Osteoblast (primary cell): ENCODE measurements around the gene ATP2B2. TPM values are rescaled to one million over a fixed set of nuclear protein-coding genes. Genes with fewer than 3 reads are reported as not detected.

ENCODE experiments used
- DNase-seq: peaks from one replicate; pipeline ENCODE4 v3.0.0; 2011; ENCODE audit warnings: low spot score, mixed read lengths; ENCODE audit not compliant: insufficient read length; ENCODE audit errors: missing footprints
- H2AFZ ChIP-seq: 2 replicates; pipeline ENCODE4 v1.6.0; 2011; ENCODE audit warnings: mild to moderate bottlenecking, low read length
- H3K27ac ChIP-seq: 2 replicates; pipeline ENCODE4 v1.5.1; 2011; ENCODE audit warnings: mild to moderate bottlenecking, low read depth, low read length, moderate library complexity
- H3K27me3 ChIP-seq: 2 replicates; pipeline ENCODE4 v1.6.0; 2012; ENCODE audit warnings: mild to moderate bottlenecking, control low read depth, inconsistent platforms, low read length, moderate library complexity; ENCODE audit not compliant: insufficient read depth
- H3K36me3 ChIP-seq: 2 replicates; pipeline ENCODE4 v1.5.1; 2011; ENCODE audit warnings: mild to moderate bottlenecking, low read length, control low read depth, moderate library complexity; ENCODE audit not compliant: insufficient read depth
- H3K4me1 ChIP-seq: 2 replicates; pipeline ENCODE4 v1.5.1; 2011; ENCODE audit warnings: mild to moderate bottlenecking, low read length, control low read depth, moderate library complexity; ENCODE audit not compliant: insufficient read depth
- H3K4me2 ChIP-seq: 2 replicates; pipeline ENCODE4 v1.6.0; 2011; ENCODE audit warnings: mild to moderate bottlenecking, low read length; ENCODE audit not compliant: insufficient read depth
- H3K4me3 ChIP-seq: fragments of 200-600 bp; sonication (generic); 3 replicates; pipeline ENCODE4 v1.5.1; 2012; ENCODE audit warnings: mild to moderate bottlenecking, low read length, inconsistent platforms; ENCODE audit not compliant: insufficient read depth
- H3K79me2 ChIP-seq: 2 replicates; pipeline ENCODE4 v1.6.0; 2012; ENCODE audit warnings: mild to moderate bottlenecking, low read length, control low read depth, inconsistent platforms; ENCODE audit not compliant: insufficient read depth
- H3K9me3 ChIP-seq: 2 replicates; pipeline ENCODE4 v1.5.1; 2011; ENCODE audit warnings: low read depth, low read length, control low read depth
- H4K20me1 ChIP-seq: 2 replicates; pipeline ENCODE4 v1.6.0; 2012; ENCODE audit warnings: mild to moderate bottlenecking, low read length, control low read depth; ENCODE audit not compliant: insufficient read depth
- CTCF ChIP-seq: IDR thresholded peaks from 2 replicates; pipeline ENCODE4 v1.5.1; 2011; ENCODE audit warnings: mild to moderate bottlenecking, low read depth, low read length, moderate library complexity; ENCODE audit errors: extremely low read depth
- total RNA-seq: library from RNA; depleted of rRNA; stranded (reverse); fragments of >200 nt; gene quantifications from 2 replicates; pipeline ENCODE4 v1.2.3, GENCODE V29; 2012

ATP2B2 gene
- total RNA-seq, 1 donor = not detected

GRCh38 chr3:10339376-10339955 is 165.9 kb downstream of the ATP2B2 start:
- no peaks in the 10 kb centered on the region for H3K36me3 ChIP-seq
- no peak overlapping the region for H3K4me3 ChIP-seq
- H4K20me1 ChIP-seq = no peaks in the 10 kb centered on the region
- no peak for TF ChIP-seq CTCF
- no peak overlapping the region for H3K4me2 ChIP-seq
- no peaks in the 10 kb centered on the region for H3K4me1 ChIP-seq
- peak; percentile 77 for DNase-seq
- H3K9me3 ChIP-seq = no peaks in the 10 kb centered on the region
- no peaks in the 10 kb centered on the region for H3K27me3 ChIP-seq
- H2AFZ ChIP-seq = no peak overlapping the region
- H3K27ac ChIP-seq = no peak overlapping the region
- no peaks in the 10 kb centered on the region for H3K79me2 ChIP-seq

GRCh38 chr3:10338591-10339353 is 166.6 kb downstream of the ATP2B2 start:
- Histone ChIP-seq H3K79me2 (no peaks in the 10 kb centered on the region), H3K4me2 (no peak overlapping the region), H3K4me1 (no peaks in the 10 kb centered on the region), H3K27me3 (no peaks in the 10 kb centered on the region), H2AFZ (no peak overlapping the region), H4K20me1 (no peaks in the 10 kb centered on the region), H3K27ac (no peak overlapping the region), H3K36me3 (no peaks in the 10 kb centered on the region), H3K4me3 (no peak overlapping the region), H3K9me3 (no peaks in the 10 kb centered on the region)
- no peak for TF ChIP-seq CTCF
- peak; percentile 49 for DNase-seq

- H3K79me2 ChIP-seq = no peaks in the 10 kb centered on the region
- no peaks in the 10 kb centered on the region for H4K20me1 ChIP-seq
- H3K36me3 ChIP-seq = no peaks in the 10 kb centered on the region
- H3K27me3 ChIP-seq = peaks cover 6% of the 10 kb centered on the region
- no peak for TF ChIP-seq CTCF
- H3K4me3 ChIP-seq = no peak overlapping the region
- H3K27ac ChIP-seq = no peak overlapping the region
- DNase-seq = peak; percentile 37
- H3K4me1 ChIP-seq = no peaks in the 10 kb centered on the region
- no peaks in the 10 kb centered on the region for H3K9me3 ChIP-seq
- no peak overlapping the region for H2AFZ ChIP-seq
- no peak overlapping the region for H3K4me2 ChIP-seq
Observed at GRCh38 chr3:10338164-10338470, 167.3 kb downstream of the ATP2B2 start.

- no peaks in the 10 kb centered on the region for H3K36me3 ChIP-seq
- no peaks in the 10 kb centered on the region for H3K9me3 ChIP-seq
- peaks cover 11% of the 10 kb centered on the region for H3K27me3 ChIP-seq
- DNase-seq = peak; percentile 72
- no peaks in the 10 kb centered on the region for H3K79me2 ChIP-seq
- H3K27ac ChIP-seq = no peak overlapping the region
- TF ChIP-seq CTCF = no peak
- no peak overlapping the region for H3K4me2 ChIP-seq
- H2AFZ ChIP-seq = no peak overlapping the region
- H4K20me1 ChIP-seq = no peaks in the 10 kb centered on the region
- no peaks in the 10 kb centered on the region for H3K4me1 ChIP-seq
- no peak overlapping the region for H3K4me3 ChIP-seq
Observed at GRCh38 chr3:10337323-10338163, 167.8 kb downstream of the ATP2B2 start.
